Stomach (tissue), 4 donors: ENCODE results near the gene NAA20.

Source experiments
- CTCF ChIP-seq, 7 experiments: fragments of 450-650 bp in 4 of 7; fragments of 200-600 bp in 3 of 7; sonication (generic) in 3 of 7; IDR thresholded peaks; one replicate each; pipeline ENCODE4 v1.5.1; 2016 to 2019; ENCODE audit warnings: antibody characterized with exemption in 7 of 7, control low read depth in 2 of 7, mild to moderate bottlenecking in 1 of 7
- POLR2AphosphoS5 ChIP-seq, 3 donors: sonication (generic); formaldehyde crosslinking; IDR thresholded peaks; one replicate each; pipeline ENCODE4 v1.6.1; 2016; ENCODE audit warnings: antibody characterized with exemption in 3 of 3

- no peak for TF ChIP-seq CTCF (IDR thresholded peaks at IDR 0.05)
- no peak for TF ChIP-seq POLR2AphosphoS5 (IDR thresholded peaks at IDR 0.05)
Observed at GRCh38 chr20:19990850-19991249, 26.3 kb upstream of the NAA20 start.
